ENCODE results near the gene SPATA13. TPM values are rescaled to one million over a fixed set of nuclear protein-coding genes. Genes with fewer than 3 reads are reported as not detected.

Gene SPATA13
- total RNA-seq, 1 donor from 2014 or later: 7.6 TPM

DNA sequence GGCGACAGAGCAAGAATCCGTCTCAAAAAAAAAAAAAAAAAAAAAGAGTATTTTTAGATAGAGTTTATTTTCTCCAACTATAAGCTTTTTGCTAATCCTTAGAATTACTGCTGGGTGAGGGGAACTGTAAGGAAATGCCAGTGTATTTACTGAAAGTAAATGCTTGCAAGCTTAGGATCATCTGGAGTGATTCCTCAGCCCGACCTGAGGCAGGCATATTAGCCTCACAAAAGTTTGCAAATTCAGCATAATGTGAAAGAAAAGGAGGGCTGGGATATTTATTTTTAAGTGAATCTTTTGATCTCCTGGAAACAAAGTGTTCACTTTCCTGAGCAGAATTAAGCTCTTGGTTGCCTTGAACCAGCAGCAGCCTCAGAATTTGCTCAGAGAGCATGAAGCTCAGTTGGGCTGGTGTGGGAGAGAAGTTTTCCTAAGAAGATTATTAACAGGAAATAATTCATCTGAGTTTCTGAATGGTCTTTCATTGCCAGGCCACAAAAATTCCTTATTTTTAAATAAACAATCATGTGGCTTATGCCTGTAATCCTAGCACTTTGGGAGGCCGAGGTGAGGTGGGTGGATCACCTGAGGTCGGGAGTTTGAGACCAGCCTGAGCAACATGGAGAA, 24.7 kb upstream of the SPATA13 start:
- no peak for ATAC-seq
- intact Hi-C loops (cut with micrococcal nuclease): no loop called here
- no peak for DNase-seq

DNA sequence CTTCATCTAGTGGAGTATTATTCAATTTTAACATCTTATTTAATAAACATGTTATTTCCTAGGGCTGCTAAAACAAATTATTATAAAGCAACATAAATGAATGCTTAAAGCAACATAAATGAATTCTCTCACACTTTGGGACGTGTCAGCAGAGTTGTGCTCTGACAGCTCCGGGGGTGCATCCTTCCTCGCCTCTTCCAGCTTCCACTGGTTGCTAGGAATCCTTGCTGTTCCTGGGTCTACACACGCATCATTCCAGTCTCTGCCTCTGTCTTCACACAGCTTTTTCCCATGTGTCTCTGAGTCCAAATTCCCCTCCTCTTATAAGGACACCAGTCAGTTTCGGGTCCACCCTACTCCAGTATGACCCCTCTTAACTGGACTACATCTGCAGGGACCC, 21.6 kb upstream of the SPATA13 start:
- no peak for DNase-seq
- intact Hi-C loops (cut with micrococcal nuclease): no loop called here
- no peak for ATAC-seq

GRCh38 chr13:24141333-24141910, 19.1 kb upstream of the SPATA13 start:
- ATAC-seq: no peak
- no peak for DNase-seq
- intact Hi-C loops (cut with micrococcal nuclease): no loop called here

- intact Hi-C loops (cut with micrococcal nuclease): no loop called here
- no peak for DNase-seq
- no peak for ATAC-seq
Observed at GRCh38 chr13:24142453-24142852, 18.1 kb upstream of the SPATA13 start.

GRCh38 chr13:24142886-24143285, 17.6 kb upstream of the SPATA13 start:
- DNase-seq (no peak), ATAC-seq (no peak)
- intact Hi-C loops (cut with micrococcal nuclease): no loop called here

DNA sequence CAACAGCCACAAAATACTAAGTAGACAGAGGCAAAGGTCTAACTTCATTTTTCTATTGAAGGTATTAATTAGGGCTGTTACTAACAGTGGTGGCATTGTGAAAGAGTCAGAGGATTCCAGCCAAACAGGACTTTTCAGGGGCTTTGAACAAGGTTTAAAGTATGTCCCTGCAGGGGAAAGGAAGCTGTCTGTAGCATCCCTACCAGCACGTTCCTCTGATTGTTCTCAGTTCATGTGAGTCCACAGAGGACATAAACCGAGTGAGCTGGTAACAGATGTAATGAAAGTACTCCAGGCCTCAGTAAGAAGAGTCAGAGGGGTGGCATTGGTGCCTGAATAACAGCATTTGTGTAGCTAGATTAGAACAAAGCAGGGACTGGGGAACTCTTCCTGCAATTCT, 15.3 kb upstream of the SPATA13 start:
- DNase-seq (no peak), ATAC-seq (no peak)
- intact Hi-C loops (cut with micrococcal nuclease): no loop called here

GRCh38 chr13:24145674-24146073, 14.8 kb upstream of the SPATA13 start:
- DNase-seq: no peak
- intact Hi-C loops (cut with micrococcal nuclease): no loop called here
- ATAC-seq: no peak

DNA sequence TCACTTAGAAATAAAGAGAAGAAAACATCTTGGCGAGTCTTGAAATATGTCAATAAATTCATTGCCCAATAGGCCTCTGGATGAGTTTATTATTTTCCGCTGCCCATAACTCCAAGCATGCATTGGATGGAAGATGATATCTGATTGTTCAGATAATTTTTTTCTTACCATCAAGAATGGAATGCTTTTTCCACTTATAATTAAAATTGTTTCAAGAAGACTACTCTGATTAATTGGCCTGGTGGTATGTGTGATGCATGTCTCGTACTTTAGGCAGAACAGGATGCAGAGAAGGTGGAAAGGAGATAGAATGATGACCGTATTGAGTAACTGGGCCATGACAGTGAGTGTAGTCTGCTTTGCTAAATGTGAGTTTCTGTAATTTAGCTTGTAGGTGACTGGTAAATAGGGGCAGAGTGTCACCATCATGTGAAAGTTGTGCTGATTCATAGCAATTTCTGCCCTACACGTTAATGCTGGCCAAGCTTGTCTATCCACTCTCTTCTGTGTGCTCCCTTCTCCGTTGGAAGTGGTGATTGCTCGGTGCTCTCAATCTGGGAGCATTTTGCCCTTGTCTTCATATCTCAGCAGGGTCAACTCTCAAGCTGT, 13.5 kb upstream of the SPATA13 start:
- ATAC-seq (no peak), DNase-seq (no peak)
- intact Hi-C loops (cut with micrococcal nuclease): no loop called here

DNA sequence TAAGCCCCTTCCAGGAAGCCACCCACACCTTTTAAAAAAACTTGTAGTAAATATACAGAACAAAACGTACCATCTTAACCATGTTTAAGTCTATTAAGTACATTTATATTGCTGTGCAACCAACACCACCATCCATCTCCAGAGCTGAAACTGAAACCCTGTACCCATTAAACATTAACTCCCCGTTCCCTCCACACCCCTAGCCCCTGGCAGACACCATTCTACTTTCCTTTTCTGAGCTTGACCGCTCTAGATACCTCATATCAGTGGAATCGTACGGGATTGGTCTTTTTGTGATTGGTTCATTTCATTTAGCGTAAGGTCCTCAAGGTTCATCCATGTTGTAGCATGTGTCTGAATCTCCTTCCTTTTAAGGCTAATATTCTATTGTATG, 13.0 kb upstream of the SPATA13 start:
- intact Hi-C loops (cut with micrococcal nuclease): no loop called here
- no peak for DNase-seq
- ATAC-seq: no peak

DNA sequence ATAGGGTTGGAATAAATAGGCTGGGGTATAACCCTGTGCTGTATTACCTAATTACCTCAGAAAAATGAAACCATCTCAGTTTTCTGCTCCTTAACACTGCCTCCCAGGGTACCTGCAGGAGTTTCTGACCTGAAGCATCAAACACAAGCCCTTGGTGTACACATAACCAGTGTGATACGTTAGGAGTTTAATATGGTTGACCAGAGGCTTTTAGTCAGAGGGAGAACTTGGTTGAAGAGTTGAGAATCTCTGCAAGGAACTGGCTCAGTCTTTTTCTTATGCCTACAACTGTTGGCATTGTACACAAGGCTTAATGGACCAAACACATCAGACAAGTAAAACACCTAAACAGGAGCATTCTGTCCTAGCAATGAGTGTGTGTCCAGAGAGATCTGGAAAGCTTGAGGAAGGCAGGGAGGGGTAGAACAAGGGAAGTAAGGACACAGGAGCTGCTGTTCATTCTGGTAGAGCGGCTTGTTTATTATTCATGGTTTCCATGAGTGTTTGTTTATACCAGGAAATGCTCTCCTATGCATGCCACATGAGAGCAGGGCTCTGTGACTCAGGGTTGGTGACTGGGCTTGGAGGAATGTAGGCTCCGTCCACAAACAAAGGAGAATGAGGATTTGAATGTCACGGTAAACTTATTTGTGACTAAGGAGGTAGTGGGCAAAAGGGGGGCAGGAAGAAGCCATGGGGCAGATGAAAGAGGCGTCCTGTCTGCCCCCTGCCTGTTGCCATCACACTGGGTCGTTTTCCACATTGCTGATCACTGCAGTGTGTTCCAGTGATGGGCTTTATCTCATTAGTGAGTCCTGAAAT, 11.9 kb upstream of the SPATA13 start:
- no peak for ATAC-seq
- no peak for DNase-seq
- intact Hi-C loops (cut with micrococcal nuclease): no loop called here

DNA sequence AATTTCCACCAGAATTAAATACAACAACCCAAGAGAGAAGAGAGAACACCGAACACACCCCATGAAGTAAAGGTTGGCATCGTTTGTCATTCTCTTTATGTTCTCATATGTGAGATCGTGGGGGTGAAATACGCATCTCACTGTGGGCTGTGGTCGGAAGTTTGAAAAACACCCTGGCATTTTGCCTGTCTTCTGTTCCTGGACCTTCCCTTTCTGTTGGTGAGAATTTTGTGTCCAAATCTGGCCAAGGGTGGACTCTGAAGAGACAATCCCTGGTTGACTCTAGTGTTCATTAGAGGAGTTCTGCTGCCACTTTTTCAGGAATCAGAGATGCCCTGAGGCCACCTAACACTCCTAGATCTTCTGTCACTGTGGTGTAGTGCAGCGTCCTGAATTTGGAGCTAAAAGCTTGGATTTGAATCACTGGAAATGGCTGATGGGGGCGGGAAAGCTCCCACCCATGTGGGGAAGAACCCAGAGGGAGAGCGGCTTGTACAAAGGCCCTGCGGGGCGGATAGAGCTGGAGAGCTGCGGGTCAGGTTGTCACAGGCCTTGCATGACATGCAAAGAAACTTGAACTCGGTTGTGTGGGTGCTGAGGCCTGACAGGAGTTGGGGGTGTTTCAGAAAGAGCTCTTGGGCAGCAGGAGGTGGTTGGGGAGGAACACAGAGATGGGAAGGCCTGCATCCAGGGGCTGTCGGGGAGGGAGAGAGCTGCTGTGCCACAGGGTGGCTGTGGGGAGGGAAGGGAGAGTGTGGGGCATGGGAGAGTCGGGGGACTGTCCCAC, 11.1 kb upstream of the SPATA13 start:
- intact Hi-C loops (cut with micrococcal nuclease): no loop called here
- no peak for DNase-seq
- ATAC-seq: no peak

DNA sequence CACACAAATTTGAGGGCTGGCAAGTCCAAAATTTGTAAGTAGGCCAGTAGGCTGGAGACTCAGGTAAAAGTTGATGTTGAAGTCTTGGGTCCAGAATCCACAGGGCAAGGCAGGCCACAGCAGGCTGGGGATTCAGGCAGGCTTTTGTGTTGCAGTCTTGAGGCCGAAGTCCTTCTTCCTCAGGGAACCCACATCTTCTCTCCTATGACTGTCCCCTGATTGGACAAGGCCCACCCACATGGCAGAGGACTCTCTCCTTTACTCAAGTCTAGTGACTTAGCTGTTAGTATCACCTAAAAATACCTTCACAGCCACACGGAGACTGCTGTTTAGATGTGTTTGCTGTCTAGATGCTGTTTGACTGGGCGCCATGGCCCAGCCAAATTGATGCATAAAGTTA, 9.9 kb upstream of the SPATA13 start:
- intact Hi-C loops (cut with micrococcal nuclease): no loop called here
- DNase-seq (no peak), ATAC-seq (no peak)

DNA sequence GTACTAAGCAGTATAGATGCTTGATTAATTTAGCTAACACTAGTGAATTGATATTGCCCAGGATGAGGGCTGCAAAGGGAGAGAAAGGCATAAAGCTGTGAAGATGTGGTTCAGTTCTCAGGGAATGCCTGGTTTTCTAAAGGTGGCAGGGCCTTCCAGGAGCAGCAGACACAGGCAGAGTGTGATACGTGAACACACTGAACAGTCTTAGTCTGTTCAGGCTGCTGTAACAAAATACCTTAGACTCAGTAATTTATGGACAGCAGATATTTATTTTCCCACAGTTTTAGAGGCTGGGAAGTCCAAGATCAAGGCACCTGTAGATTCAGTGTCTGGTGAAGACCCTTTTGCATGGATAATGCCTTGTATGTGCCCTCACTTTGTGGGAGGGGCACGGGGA, 8.7 kb upstream of the SPATA13 start:
- DNase-seq (no peak), ATAC-seq (no peak)
- intact Hi-C loops (cut with micrococcal nuclease): no loop called here

- DNase-seq (no peak), ATAC-seq (no peak)
- intact Hi-C loops (cut with micrococcal nuclease): no loop called here
Observed at GRCh38 chr13:24152292-24153214, 8.0 kb upstream of the SPATA13 start.

GRCh38 chr13:24153347-24153746, 7.2 kb upstream of the SPATA13 start:
- intact Hi-C loops (cut with micrococcal nuclease): no loop called here
- no peak for DNase-seq
- no peak for ATAC-seq

GRCh38 chr13:24153979-24154701, 6.4 kb upstream of the SPATA13 start:
- intact Hi-C loops (cut with micrococcal nuclease): no loop called here
- DNase-seq: no peak

GRCh38 chr13:24159357-24159756, 1.2 kb upstream of the SPATA13 start:
- DNase-seq (no peak), ATAC-seq (no peak)
- intact Hi-C loops (cut with micrococcal nuclease): no loop called here

More at GRCh38 chr13:24153979-24154701, 6.4 kb upstream of the SPATA13 start:
- no peak for ATAC-seq
